ENCODE data around the gene PRDM16. TPM values are rescaled to one million over a fixed set of nuclear protein-coding genes. Genes with fewer than 3 reads are reported as not detected.

Gene PRDM16
- total and polyA plus RNA-seq, 2 of the 13 experiments (the other 11 are each of a cell fraction or from before 2014, with no cell fraction given), result 0.15 to 0.81 TPM

- TF ChIP-seq ZNF335 (CRISPR knock-in tag; IDR thresholded peaks at IDR 0.05), result no peak
- TF ChIP-seq ZNF34 (CRISPR knock-in tag; IDR thresholded peaks at IDR 0.05; ENCODE audit: borderline replicate concordance), result no peak
- TF ChIP-seq ZNF17 (CRISPR knock-in tag; IDR thresholded peaks at IDR 0.05), result no peak
- TF ChIP-seq USF2 (IDR thresholded peaks at IDR 0.05; ENCODE audit: low read depth, low read length), result no peak
- TF ChIP-seq USF2 (CRISPR knock-in tag; IDR thresholded peaks at IDR 0.05; ENCODE audit: borderline replicate concordance), result no peak
- no peak for TF ChIP-seq NONO (IDR thresholded peaks at IDR 0.05)
- TF ChIP-seq NONO (CRISPR knock-in tag; conservative IDR thresholded peaks at IDR 0.05), result peak; percentile 87
- no peak for TF ChIP-seq CHD4 (IDR thresholded peaks at IDR 0.05; ENCODE audit: borderline replicate concordance, low read length)
- peak; percentile 12; the same call in 1 of the 2 replicates for TF ChIP-seq KDM5B (CRISPR knock-in tag; IDR thresholded peaks at IDR 0.05; ENCODE audit: borderline replicate concordance)
- peak; percentile 71; the same call in 1 of the 2 replicates for TF ChIP-seq ZNF589 (CRISPR knock-in tag; conservative IDR thresholded peaks at IDR 0.05)
- peak; percentile 59 for TF ChIP-seq ZMAT3 (CRISPR knock-in tag; conservative IDR thresholded peaks at IDR 0.05)
- no peak for TF ChIP-seq CBX1 (IDR thresholded peaks at IDR 0.05; ENCODE audit: low read depth)
- TF ChIP-seq ZBTB44 (CRISPR knock-in tag; IDR thresholded peaks at IDR 0.05), result no peak
- TF ChIP-seq ZNF670 (CRISPR knock-in tag; IDR thresholded peaks at IDR 0.05; ENCODE audit: borderline replicate concordance), result no peak
- TF ChIP-seq FOXO1 (CRISPR knock-in tag; IDR thresholded peaks at IDR 0.05), result no peak
- TF ChIP-seq MIER3 (CRISPR knock-in tag; IDR thresholded peaks at IDR 0.05; ENCODE audit: borderline replicate concordance), result no peak
- no peak for TF ChIP-seq GTF3A (CRISPR knock-in tag; conservative IDR thresholded peaks at IDR 0.05)
- TF ChIP-seq PAWR (CRISPR knock-in tag; IDR thresholded peaks at IDR 0.05; ENCODE audit: borderline replicate concordance), result no peak
- TF ChIP-seq PTBP1 (IDR thresholded peaks at IDR 0.05; ENCODE audit: low read depth, low read length, poor library complexity, severe bottlenecking), result no peak
- 0 out of 2 replicates have a peak, but pooled peaks have one; percentile 8 for TF ChIP-seq MEF2D (CRISPR knock-in tag; IDR thresholded peaks at IDR 0.05)
- no peak for TF ChIP-seq PCBP2 (optimal IDR thresholded peaks at IDR 0.05; ENCODE audit: low read depth, low read length, poor library complexity, severe bottlenecking)
- no peak for TF ChIP-seq ZNF121 (CRISPR knock-in tag; IDR thresholded peaks at IDR 0.05)
- no peak for TF ChIP-seq MYPOP (CRISPR knock-in tag; IDR thresholded peaks at IDR 0.05)
- TF ChIP-seq E2F5 (CRISPR knock-in tag; conservative IDR thresholded peaks at IDR 0.05), result no peak
- no peak for TF ChIP-seq ARNT (IDR thresholded peaks at IDR 0.05)
- TF ChIP-seq ZNF460 (CRISPR knock-in tag; IDR thresholded peaks at IDR 0.05; ENCODE audit: borderline replicate concordance), result no peak
Observed at GRCh38 chr1:3321559-3322449, 252.8 kb downstream of the PRDM16 start (continued).
